Germinal center (tissue), 1 donor: ENCODE results near the gene WTIP.
"Not testable (repeated sequence)": the region's sequence is repeated elsewhere in the genome, so short reads cannot be mapped to it uniquely, and the experiment has no call there.

Experiments
- DNase-seq: peaks from one replicate; pipeline ENCODE4 v3.0.0; 2012; ENCODE audit warnings: mixed read lengths, low spot score

The WTIP gene

GRCh38 chr19:34480971-34481841, at the start of gene WTIP:
WTIP (plus strand) TSS chr19:34481758; CDS start chr19:34481975, 217 bp downstream.
- no peak for DNase-seq

GRCh38 chr19:34432797-34433196, 48.8 kb upstream of the WTIP start:
- no peak for DNase-seq

- no peak for DNase-seq
These were observed 44.8 kb upstream of the WTIP start for GRCh38 chr19:34436716-34437115.

GRCh38 chr19:34448191-34448590, 33.4 kb upstream of the WTIP start:
- no peak for DNase-seq

GRCh38 chr19:34452723-34453122, 28.8 kb upstream of the WTIP start:
- no peak for DNase-seq

- DNase-seq, result no peak
These were observed 27.5 kb upstream of the WTIP start for GRCh38 chr19:34454091-34454490.

GRCh38 chr19:34454685-34455084, 26.9 kb upstream of the WTIP start:
- DNase-seq, result no peak

- not testable (repeated sequence) for DNase-seq
These were observed 25.6 kb upstream of the WTIP start for GRCh38 chr19:34455783-34456480.

- no peak for DNase-seq
These were observed 24.1 kb upstream of the WTIP start for GRCh38 chr19:34457446-34457845.

GRCh38 chr19:34458677-34459076, 22.9 kb upstream of the WTIP start:
- DNase-seq, result no peak

GRCh38 chr19:34459614-34460013, 21.9 kb upstream of the WTIP start:
- DNase-seq, result no peak

- DNase-seq, result no peak
These were observed 20.0 kb upstream of the WTIP start for GRCh38 chr19:34461375-34462100.

GRCh38 chr19:34464785-34465184, 16.8 kb upstream of the WTIP start:
- not testable (repeated sequence) for DNase-seq

GRCh38 chr19:34468409-34468808, 13.1 kb upstream of the WTIP start:
- no peak for DNase-seq

- not testable (repeated sequence) for DNase-seq
These were observed 12.5 kb upstream of the WTIP start for GRCh38 chr19:34469026-34469425.

GRCh38 chr19:34471906-34472700, 9.5 kb upstream of the WTIP start:
- DNase-seq, result no peak

GRCh38 chr19:34474233-34474989, 7.1 kb upstream of the WTIP start:
- DNase-seq, result no peak

GRCh38 chr19:34475026-34475974, 6.3 kb upstream of the WTIP start:
- no peak for DNase-seq

GRCh38 chr19:34475975-34476594, 5.5 kb upstream of the WTIP start:
- DNase-seq, result no peak
